Stimulated activated naive B cell treated with anti-CD40 and anti-IgM and Interleukin-4, amounts not matched to agents 10 μg/mL and 1 μg/mL and 100 μg/mL, for 72 hours (primary cell): ENCODE results near the gene SRRM2.

ENCODE experiments used
- ATAC-seq, 2 donors: fragments of 150-1000 bp; cut with Tn5 transposase; replicated peaks; 2 replicates each; pipeline ENCODE4 v1.10.0; 2021; ENCODE audit warnings: moderate library complexity in 1 of 2
- DNase-seq: peaks from one replicate; pipeline ENCODE4 v3.0.0; 2021
- H3K27ac Mint-ChIP-seq: one replicate; pipeline ENCODE4 v1.8.0; 2022; ENCODE audit warnings: mild to moderate bottlenecking, mixed read lengths
- H3K27me3 Mint-ChIP-seq, 2 donors: one replicate each; pipeline ENCODE4 v1.8.0; 2022; ENCODE audit warnings: mixed read lengths in 2 of 2
- H3K36me3 Mint-ChIP-seq, 2 donors: one replicate each; pipeline ENCODE4 v1.8.0; 2022; ENCODE audit warnings: mixed read lengths in 2 of 2, mild to moderate bottlenecking in 1 of 2
- H3K4me1 Mint-ChIP-seq, 2 donors: one replicate each; pipeline ENCODE4 v1.8.0; 2022; ENCODE audit warnings: mixed read lengths in 2 of 2, mild to moderate bottlenecking in 1 of 2
- H3K4me3 Mint-ChIP-seq, 2 donors: one replicate each; pipeline ENCODE4 v1.8.0; 2022; ENCODE audit warnings: mild to moderate bottlenecking in 2 of 2, mixed read lengths in 2 of 2, moderate library complexity in 1 of 2
- H3K9me3 Mint-ChIP-seq, 2 donors: one replicate each; pipeline ENCODE4 v1.8.0; 2022; ENCODE audit warnings: mixed read lengths in 2 of 2, mild to moderate bottlenecking in 1 of 2

The SRRM2 gene

GRCh38 chr16:2739625-2740430 lies 12.6 kb upstream of the SRRM2 start:
- ATAC-seq (no peak), DNase-seq (no peak)
- Mint-ChIP-seq H3K27ac (no peak overlapping the region), H3K4me3 (no peak overlapping the region), H3K9me3 (no peaks in the 10 kb centered on the region), H3K36me3 (no peaks in the 10 kb centered on the region), H3K4me1 (peaks cover 0 to 3% of the 10 kb centered on the region in 2 donors), H3K27me3 (peaks cover 5 to 14% of the 10 kb centered on the region in 2 donors)

GRCh38 chr16:2740476-2740875 lies 12.0 kb upstream of the SRRM2 start:
- Mint-ChIP-seq H3K4me3 (no peak overlapping the region), H3K27ac (no peak overlapping the region), H3K9me3 (no peaks in the 10 kb centered on the region), H3K4me1 (peaks cover 0 to 3% of the 10 kb centered on the region in 2 donors), H3K36me3 (no peaks in the 10 kb centered on the region), H3K27me3 (peaks cover 5 to 14% of the 10 kb centered on the region in 2 donors)
- no peak for DNase-seq
- no peak for ATAC-seq

- no peak for ATAC-seq
- DNase-seq = no peak
- no peak overlapping the region for H3K4me3 Mint-ChIP-seq
- peaks cover 5 to 14% of the 10 kb centered on the region in 2 donors for H3K27me3 Mint-ChIP-seq
- no peaks in the 10 kb centered on the region for H3K9me3 Mint-ChIP-seq
- H3K27ac Mint-ChIP-seq = no peak overlapping the region
- H3K4me1 Mint-ChIP-seq = peaks cover 0 to 3% of the 10 kb centered on the region in 2 donors
- H3K36me3 Mint-ChIP-seq = no peaks in the 10 kb centered on the region
Observed at GRCh38 chr16:2741168-2741567, 11.3 kb upstream of the SRRM2 start.

GRCh38 chr16:2742323-2743006 lies 10.0 kb upstream of the SRRM2 start:
- peaks cover 0 to 14% of the 10 kb centered on the region in 2 donors for H3K27me3 Mint-ChIP-seq
- no peaks in the 10 kb centered on the region for H3K9me3 Mint-ChIP-seq
- ATAC-seq (no peak), DNase-seq (no peak)
- peaks cover 0 to 3% of the 10 kb centered on the region in 2 donors for H3K4me1 Mint-ChIP-seq
- H3K4me3 Mint-ChIP-seq = no peak overlapping the region
- no peak overlapping the region for H3K27ac Mint-ChIP-seq
- H3K36me3 Mint-ChIP-seq = no peaks in the 10 kb centered on the region

- no peak overlapping the region for H3K27ac Mint-ChIP-seq
Observed at GRCh38 chr16:2743007-2743810, 9.2 kb upstream of the SRRM2 start.

GRCh38 chr16:2744711-2745110 lies 7.7 kb upstream of the SRRM2 start:
- no peak overlapping the region for H3K27ac Mint-ChIP-seq
- peaks cover 0 to 9% of the 10 kb centered on the region in 2 donors for H3K27me3 Mint-ChIP-seq
- peaks cover 0 to 3% of the 10 kb centered on the region in 2 donors for H3K4me1 Mint-ChIP-seq
- no peak for ATAC-seq
- no peak overlapping the region for H3K4me3 Mint-ChIP-seq
- no peak for DNase-seq
- H3K9me3 Mint-ChIP-seq = no peaks in the 10 kb centered on the region
- H3K36me3 Mint-ChIP-seq = peaks cover 3 to 7% of the 10 kb centered on the region in 2 donors

More at GRCh38 chr16:2743007-2743810, 9.2 kb upstream of the SRRM2 start:
- DNase-seq = no peak
- no peaks in the 10 kb centered on the region for H3K36me3 Mint-ChIP-seq
- H3K27me3 Mint-ChIP-seq = peaks cover 0 to 13% of the 10 kb centered on the region in 2 donors
- no peak overlapping the region for H3K4me3 Mint-ChIP-seq
- H3K4me1 Mint-ChIP-seq = peaks cover 0 to 3% of the 10 kb centered on the region in 2 donors
- no peaks in the 10 kb centered on the region for H3K9me3 Mint-ChIP-seq
- ATAC-seq = no peak

GRCh38 chr16:2745116-2745890 lies 7.1 kb upstream of the SRRM2 start:
- Mint-ChIP-seq H3K36me3 (peaks cover 8 to 13% of the 10 kb centered on the region in 2 donors), H3K4me1 (peaks cover 0 to 2% of the 10 kb centered on the region in 2 donors)

GRCh38 chr16:2745961-2746360 lies 6.5 kb upstream of the SRRM2 start:
- H3K36me3 Mint-ChIP-seq = peaks cover 8 to 16% of the 10 kb centered on the region in 2 donors
- H3K9me3 Mint-ChIP-seq = no peaks in the 10 kb centered on the region
- peaks cover 0 to 1% of the 10 kb centered on the region in 2 donors for H3K27me3 Mint-ChIP-seq
- no peak overlapping the region for H3K27ac Mint-ChIP-seq
- no peak overlapping the region for H3K4me3 Mint-ChIP-seq
- DNase-seq = no peak
- no peak for ATAC-seq
- H3K4me1 Mint-ChIP-seq = peaks cover 0 to under 1% of the 10 kb centered on the region in 2 donors

More at GRCh38 chr16:2745116-2745890, 7.1 kb upstream of the SRRM2 start:
- Mint-ChIP-seq H3K27ac (no peak overlapping the region), H3K27me3 (peaks cover 0 to 8% of the 10 kb centered on the region in 2 donors), H3K4me3 (no peak overlapping the region), H3K9me3 (no peaks in the 10 kb centered on the region)
- ATAC-seq (no peak), DNase-seq (no peak)

- Mint-ChIP-seq H3K4me3 (no peak overlapping the region), H3K27me3 (no peaks in the 10 kb centered on the region), H3K9me3 (peaks cover 0 to 4% of the 10 kb centered on the region in 2 donors), H3K4me1 (peaks cover 8 to 15% of the 10 kb centered on the region in 2 donors), H3K27ac (no peak overlapping the region), H3K36me3 (peaks cover 22 to 31% of the 10 kb centered on the region in 2 donors)
- ATAC-seq (no peak), DNase-seq (no peak)
Observed at GRCh38 chr16:2748757-2749455, 3.5 kb upstream of the SRRM2 start.

- H3K27ac Mint-ChIP-seq = peak overlapping the region; percentile 47
- H3K4me1 Mint-ChIP-seq = peaks cover 11 to 21% of the 10 kb centered on the region in 2 donors
Observed at GRCh38 chr16:2749476-2749875, 3.0 kb upstream of the SRRM2 start.

GRCh38 chr16:2749936-2750335 lies 2.5 kb upstream of the SRRM2 start:
- peaks cover 32 to 41% of the 10 kb centered on the region in 2 donors for H3K36me3 Mint-ChIP-seq
- H3K4me1 Mint-ChIP-seq = peaks cover 15 to 25% of the 10 kb centered on the region in 2 donors
- H3K27me3 Mint-ChIP-seq = no peaks in the 10 kb centered on the region
- peaks cover 0 to 4% of the 10 kb centered on the region in 2 donors for H3K9me3 Mint-ChIP-seq
- no peak for DNase-seq
- ATAC-seq = no peak
- peak overlapping the region in 1 of 2 donors; percentile 56 for H3K4me3 Mint-ChIP-seq
- H3K27ac Mint-ChIP-seq = no peak overlapping the region

More at GRCh38 chr16:2749476-2749875, 3.0 kb upstream of the SRRM2 start:
- Mint-ChIP-seq H3K4me3 (no peak overlapping the region), H3K9me3 (peaks cover 0 to 4% of the 10 kb centered on the region in 2 donors), H3K27me3 (no peaks in the 10 kb centered on the region), H3K36me3 (peaks cover 28 to 37% of the 10 kb centered on the region in 2 donors)
- ATAC-seq = no peak
- DNase-seq = no peak

- DNase-seq (no peak), ATAC-seq (no peak)
- H3K9me3 Mint-ChIP-seq = peaks cover 0 to 4% of the 10 kb centered on the region in 2 donors
- no peaks in the 10 kb centered on the region for H3K27me3 Mint-ChIP-seq
- peak overlapping the region; percentile 100 for H3K27ac Mint-ChIP-seq
- peaks cover 31 to 42% of the 10 kb centered on the region in 2 donors for H3K4me1 Mint-ChIP-seq
- H3K36me3 Mint-ChIP-seq = peaks cover 45 to 57% of the 10 kb centered on the region in 2 donors
- H3K4me3 Mint-ChIP-seq = peak overlapping the region; percentile 86 to 98
Observed at GRCh38 chr16:2751577-2752034, 832 bp upstream of the SRRM2 start.
